Kidney capillary endothelial cell (primary cell): ENCODE measurements around the gene FOXD4L4.
"Not testable (repeated sequence)": the region's sequence is repeated elsewhere in the genome, so short reads cannot be mapped to it uniquely, and the experiment has no call there.

Source experiments
- DNase-seq: peaks from one replicate; pipeline ENCODE4 v3.0.0-alpha.2; 2018; ENCODE audit warnings: low spot score

FOXD4L4 gene

GRCh38 chr9:65737096-65737564 is at the start of gene FOXD4L4:
Gene FOXD4L4, plus strand, starts transcription at chr9:65737146. Its CDS starts 0 bp downstream, at chr9:65737146.
- DNase-seq = not testable (repeated sequence)

GRCh38 chr9:65703550-65703949 is 33.4 kb upstream of the FOXD4L4 start:
- DNase-seq = not testable (repeated sequence)

GRCh38 chr9:65714445-65714844 is 22.5 kb upstream of the FOXD4L4 start:
- DNase-seq = not testable (repeated sequence)

- DNase-seq = not testable (repeated sequence)
Observed at GRCh38 chr9:65738133-65738532, 1.2 kb downstream of the FOXD4L4 start.
